Measurements from ENCODE around the gene TRMU. TPM values are rescaled to one million over a fixed set of nuclear protein-coding genes. Genes with fewer than 3 reads are reported as not detected.
A peak's percentile ranks its signal among the peaks of the same experiment; 100 is the strongest.

The TRMU gene
- total RNA-seq, 1 donor = 31.1 TPM

GRCh38 chr22:46289244-46289891 is 46.1 kb upstream of the TRMU start:
- H3K4me3 ChIP-seq (ENCODE audit: low read depth, low read length) = no peak overlapping the region
- TF ChIP-seq, protein P1, sequence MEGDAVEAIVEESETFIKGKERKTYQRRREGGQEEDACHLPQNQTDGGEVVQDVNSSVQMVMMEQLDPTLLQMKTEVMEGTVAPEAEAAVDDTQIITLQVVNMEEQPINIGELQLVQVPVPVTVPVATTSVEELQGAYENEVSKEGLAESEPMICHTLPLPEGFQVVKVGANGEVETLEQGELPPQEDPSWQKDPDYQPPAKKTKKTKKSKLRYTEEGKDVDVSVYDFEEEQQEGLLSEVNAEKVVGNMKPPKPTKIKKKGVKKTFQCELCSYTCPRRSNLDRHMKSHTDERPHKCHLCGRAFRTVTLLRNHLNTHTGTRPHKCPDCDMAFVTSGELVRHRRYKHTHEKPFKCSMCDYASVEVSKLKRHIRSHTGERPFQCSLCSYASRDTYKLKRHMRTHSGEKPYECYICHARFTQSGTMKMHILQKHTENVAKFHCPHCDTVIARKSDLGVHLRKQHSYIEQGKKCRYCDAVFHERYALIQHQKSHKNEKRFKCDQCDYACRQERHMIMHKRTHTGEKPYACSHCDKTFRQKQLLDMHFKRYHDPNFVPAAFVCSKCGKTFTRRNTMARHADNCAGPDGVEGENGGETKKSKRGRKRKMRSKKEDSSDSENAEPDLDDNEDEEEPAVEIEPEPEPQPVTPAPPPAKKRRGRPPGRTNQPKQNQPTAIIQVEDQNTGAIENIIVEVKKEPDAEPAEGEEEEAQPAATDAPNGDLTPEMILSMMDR (IDR thresholded peaks at IDR 0.05; ENCODE audit: insufficient read depth, low read depth, low read length) = no peak
- no peak for DNase-seq (ENCODE audit: low read depth)

GRCh38 chr22:46290121-46290842 is 45.2 kb upstream of the TRMU start:
- TF ChIP-seq, protein P1 (IDR thresholded peaks at IDR 0.05; ENCODE audit: insufficient read depth, low read depth, low read length) = no peak
- no peak overlapping the region for H3K4me3 ChIP-seq (ENCODE audit: low read depth, low read length)
- no peak for DNase-seq (ENCODE audit: low read depth)

DNA sequence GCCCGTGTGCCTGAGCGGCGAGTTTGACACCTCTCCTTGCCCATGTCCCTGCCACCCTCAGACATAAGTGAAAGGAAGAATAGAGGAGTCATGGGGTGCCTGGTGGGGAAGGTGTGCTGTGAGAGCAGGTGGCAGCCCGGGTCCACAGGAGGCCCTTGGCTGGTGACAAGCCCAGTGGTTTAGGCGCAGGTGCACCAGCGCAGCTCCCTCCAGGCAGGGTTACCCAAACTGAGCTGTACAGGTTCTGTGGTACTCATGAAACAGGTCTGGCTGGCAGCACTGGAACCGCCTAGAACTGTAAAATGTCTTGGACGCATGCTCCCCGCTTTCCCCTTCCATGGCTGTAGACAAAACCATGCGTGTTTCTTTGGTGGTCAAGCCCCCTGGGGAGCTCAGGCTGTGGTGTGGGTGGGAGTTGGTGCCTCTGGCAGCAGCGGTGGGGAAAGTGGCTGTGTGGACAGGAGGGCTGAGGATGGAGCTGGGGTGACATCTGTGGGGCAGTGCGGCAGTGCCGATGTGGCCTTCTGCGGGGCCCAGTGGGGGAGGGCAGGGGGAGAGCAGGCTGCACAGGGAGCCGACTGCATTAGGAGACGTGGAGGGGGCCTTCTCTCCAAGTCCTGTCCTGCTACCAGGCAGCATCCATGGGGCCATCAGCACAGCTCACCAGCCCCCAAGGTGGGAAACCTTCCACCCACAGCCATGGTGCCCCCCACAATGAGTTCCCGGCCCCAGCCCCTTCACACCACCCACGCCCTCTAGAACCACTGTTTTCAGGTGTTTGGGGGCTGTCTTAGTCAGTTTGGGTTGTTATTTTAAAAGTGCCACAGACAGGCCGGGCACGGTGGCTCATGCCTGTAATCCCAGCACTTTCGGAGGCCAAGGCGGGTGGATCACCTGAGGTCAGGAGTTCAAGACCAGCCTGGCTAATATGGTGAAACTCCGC is 44.4 kb upstream of the TRMU start:
- TF ChIP-seq, protein P1 (IDR thresholded peaks at IDR 0.05; ENCODE audit: insufficient read depth, low read depth, low read length) = no peak
- DNase-seq (ENCODE audit: low read depth) = no peak
- H3K4me3 ChIP-seq (ENCODE audit: low read depth, low read length) = no peak overlapping the region

- DNase-seq (ENCODE audit: low read depth) = no peak
- TF ChIP-seq, protein P1 (IDR thresholded peaks at IDR 0.05; ENCODE audit: insufficient read depth, low read depth, low read length) = no peak
- H3K4me3 ChIP-seq (ENCODE audit: low read depth, low read length) = no peak overlapping the region
Measured at GRCh38 chr22:46292173-46292572, 43.3 kb upstream of the TRMU start.

GRCh38 chr22:46292732-46293131 is 42.8 kb upstream of the TRMU start:
- no peak overlapping the region for H3K4me3 ChIP-seq (ENCODE audit: low read depth, low read length)
- DNase-seq (ENCODE audit: low read depth) = no peak
- TF ChIP-seq, protein P1 (IDR thresholded peaks at IDR 0.05; ENCODE audit: insufficient read depth, low read depth, low read length) = no peak

- peak; percentile 53 for DNase-seq (ENCODE audit: low read depth)
- TF ChIP-seq, protein P1 (IDR thresholded peaks at IDR 0.05; ENCODE audit: insufficient read depth, low read depth, low read length) = no peak
- H3K4me3 ChIP-seq (ENCODE audit: low read depth, low read length) = no peak overlapping the region
Measured at GRCh38 chr22:46293577-46294260, 41.8 kb upstream of the TRMU start.
